T-helper 9 cell (primary cell): ENCODE measurements around the gene SPTLC1.
A peak's percentile ranks its signal among the peaks of the same experiment; 100 is the strongest.
"Not testable (repeated sequence)": the region's sequence is repeated elsewhere in the genome, so short reads cannot be mapped to it uniquely, and the experiment has no call there.

ENCODE experiments used
- DNase-seq: peaks from one replicate; pipeline ENCODE4 v3.0.0-alpha.2; 2020

The SPTLC1 gene

GRCh38 chr9:92140074-92140753 is 25.0 kb upstream of the SPTLC1 start:
- peak; percentile 69 for DNase-seq

GRCh38 chr9:92138960-92139540 is 23.8 kb upstream of the SPTLC1 start:
- DNase-seq = not testable (repeated sequence)

GRCh38 chr9:92138157-92138959 is 23.1 kb upstream of the SPTLC1 start:
- DNase-seq = peak; percentile 79

GRCh38 chr9:92136184-92136858 is 21.1 kb upstream of the SPTLC1 start:
- no peak for DNase-seq

- no peak for DNase-seq
These were observed 20.4 kb upstream of the SPTLC1 start for GRCh38 chr9:92135576-92135975.

GRCh38 chr9:92133949-92134604 is 18.9 kb upstream of the SPTLC1 start:
- peak; percentile 66 for DNase-seq

GRCh38 chr9:92132913-92133312 is 17.7 kb upstream of the SPTLC1 start:
- not testable (repeated sequence) for DNase-seq

GRCh38 chr9:92132501-92132900 is 17.3 kb upstream of the SPTLC1 start:
- no peak for DNase-seq

GRCh38 chr9:92122800-92123199 is 7.6 kb upstream of the SPTLC1 start:
- DNase-seq = no peak

- no peak for DNase-seq
These were observed 6.8 kb upstream of the SPTLC1 start for GRCh38 chr9:92122061-92122460.

- DNase-seq = no peak
These were observed 6.1 kb upstream of the SPTLC1 start for GRCh38 chr9:92121265-92121664.

- DNase-seq = no peak
These were observed 4.9 kb upstream of the SPTLC1 start for GRCh38 chr9:92120138-92120537.

- DNase-seq = no peak
These were observed 4.4 kb upstream of the SPTLC1 start for GRCh38 chr9:92119586-92119985.

GRCh38 chr9:92108122-92108521 is 7.1 kb downstream of the SPTLC1 start:
- DNase-seq = no peak

- DNase-seq = not testable (repeated sequence)
These were observed 9.6 kb downstream of the SPTLC1 start for GRCh38 chr9:92105446-92106225.

- DNase-seq = not testable (repeated sequence)
These were observed 11.6 kb downstream of the SPTLC1 start for GRCh38 chr9:92103601-92104000.

GRCh38 chr9:92100237-92100911 is 14.8 kb downstream of the SPTLC1 start:
- DNase-seq = no peak

- DNase-seq = no peak
These were observed 16.6 kb downstream of the SPTLC1 start for GRCh38 chr9:92098638-92099037.

GRCh38 chr9:92097997-92098482 is 17.2 kb downstream of the SPTLC1 start:
- DNase-seq = peak; percentile 6

- no peak for DNase-seq
These were observed 20.0 kb downstream of the SPTLC1 start for GRCh38 chr9:92095236-92095635.

GRCh38 chr9:92094655-92095054 is 20.6 kb downstream of the SPTLC1 start:
- DNase-seq = no peak
